ENCODE measurements around the gene MIDN.

DNA sequence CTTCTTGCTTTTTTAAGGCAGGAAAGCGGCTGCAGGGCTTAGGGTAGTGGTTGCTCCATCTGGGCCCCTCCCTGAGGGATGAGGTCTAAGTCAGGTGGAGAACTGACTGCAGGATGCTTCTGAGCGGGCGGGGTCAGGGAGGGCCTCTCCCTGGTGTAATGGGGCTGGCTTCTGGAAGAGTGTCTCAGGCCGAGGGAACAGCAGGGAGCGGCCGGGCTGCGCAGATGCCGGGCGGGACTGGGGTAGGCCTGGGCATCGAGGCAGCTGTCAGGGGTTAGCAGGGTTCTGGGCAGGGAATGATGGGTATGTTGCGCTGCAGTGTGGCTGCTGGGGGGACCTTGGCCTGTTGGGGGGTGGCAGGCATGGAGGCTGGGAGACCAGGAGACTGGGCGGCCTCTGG lies 29.7 kb downstream of the MIDN start:
- TF ChIP-seq, protein P1, sequence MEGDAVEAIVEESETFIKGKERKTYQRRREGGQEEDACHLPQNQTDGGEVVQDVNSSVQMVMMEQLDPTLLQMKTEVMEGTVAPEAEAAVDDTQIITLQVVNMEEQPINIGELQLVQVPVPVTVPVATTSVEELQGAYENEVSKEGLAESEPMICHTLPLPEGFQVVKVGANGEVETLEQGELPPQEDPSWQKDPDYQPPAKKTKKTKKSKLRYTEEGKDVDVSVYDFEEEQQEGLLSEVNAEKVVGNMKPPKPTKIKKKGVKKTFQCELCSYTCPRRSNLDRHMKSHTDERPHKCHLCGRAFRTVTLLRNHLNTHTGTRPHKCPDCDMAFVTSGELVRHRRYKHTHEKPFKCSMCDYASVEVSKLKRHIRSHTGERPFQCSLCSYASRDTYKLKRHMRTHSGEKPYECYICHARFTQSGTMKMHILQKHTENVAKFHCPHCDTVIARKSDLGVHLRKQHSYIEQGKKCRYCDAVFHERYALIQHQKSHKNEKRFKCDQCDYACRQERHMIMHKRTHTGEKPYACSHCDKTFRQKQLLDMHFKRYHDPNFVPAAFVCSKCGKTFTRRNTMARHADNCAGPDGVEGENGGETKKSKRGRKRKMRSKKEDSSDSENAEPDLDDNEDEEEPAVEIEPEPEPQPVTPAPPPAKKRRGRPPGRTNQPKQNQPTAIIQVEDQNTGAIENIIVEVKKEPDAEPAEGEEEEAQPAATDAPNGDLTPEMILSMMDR (IDR thresholded peaks at IDR 0.05) = no peak
- TF ChIP-seq POLR2A (IDR thresholded peaks at IDR 0.05) = no peak
